OCI-LY3 (cell line): ENCODE data around the gene MYLIP.

Source experiments
- CTCF ChIP-seq: fragments of 200-600, 300-600 bp; sonication (generic); IDR thresholded peaks from 2 replicates; pipeline ENCODE4 v1.5.1; 2014; ENCODE audit warnings: antibody characterized with exemption, low read length, low read depth
- EZH2phosphoT487 ChIP-seq: fragments of 200-600 bp; shearing (Covaris generic); IDR thresholded peaks from 2 replicates; pipeline ENCODE4 v1.6.1; 2018; ENCODE audit warnings: antibody characterized with exemption, mixed run types, low read depth

DNA sequence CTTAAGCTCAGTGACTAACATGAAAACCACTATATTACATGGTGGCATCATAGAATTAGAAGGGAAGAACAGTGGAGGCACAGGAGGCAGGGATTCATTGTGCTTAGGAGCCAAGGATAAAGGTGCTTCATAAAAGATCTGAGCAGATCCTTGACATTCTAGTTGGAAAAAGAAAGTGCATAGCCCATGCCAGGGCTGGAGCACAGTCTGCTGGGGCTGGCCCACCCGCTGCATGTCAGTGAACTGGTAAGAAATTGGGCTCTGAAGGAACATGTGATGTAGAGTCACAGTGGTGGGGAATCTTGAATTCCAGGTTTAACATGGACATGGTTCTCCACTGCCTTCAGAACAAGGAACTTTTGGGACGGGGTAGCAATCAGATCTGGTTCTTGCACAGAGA, 20.4 kb downstream of the MYLIP start:
- TF ChIP-seq CTCF (no peak), EZH2phosphoT487 (no peak)
